Dermis lymphatic vessel endothelial cell (primary cell): ENCODE measurements around the gene THNSL1. TPM values are rescaled to one million over a fixed set of nuclear protein-coding genes. Genes with fewer than 3 reads are reported as not detected.

Experiments
- total RNA-seq: library from RNA; depleted of rRNA; stranded (reverse); fragments of >200 nt; gene quantifications from 2 replicates; pipeline ENCODE4 v1.2.1, GENCODE V29; 2014

Gene THNSL1, protein sequence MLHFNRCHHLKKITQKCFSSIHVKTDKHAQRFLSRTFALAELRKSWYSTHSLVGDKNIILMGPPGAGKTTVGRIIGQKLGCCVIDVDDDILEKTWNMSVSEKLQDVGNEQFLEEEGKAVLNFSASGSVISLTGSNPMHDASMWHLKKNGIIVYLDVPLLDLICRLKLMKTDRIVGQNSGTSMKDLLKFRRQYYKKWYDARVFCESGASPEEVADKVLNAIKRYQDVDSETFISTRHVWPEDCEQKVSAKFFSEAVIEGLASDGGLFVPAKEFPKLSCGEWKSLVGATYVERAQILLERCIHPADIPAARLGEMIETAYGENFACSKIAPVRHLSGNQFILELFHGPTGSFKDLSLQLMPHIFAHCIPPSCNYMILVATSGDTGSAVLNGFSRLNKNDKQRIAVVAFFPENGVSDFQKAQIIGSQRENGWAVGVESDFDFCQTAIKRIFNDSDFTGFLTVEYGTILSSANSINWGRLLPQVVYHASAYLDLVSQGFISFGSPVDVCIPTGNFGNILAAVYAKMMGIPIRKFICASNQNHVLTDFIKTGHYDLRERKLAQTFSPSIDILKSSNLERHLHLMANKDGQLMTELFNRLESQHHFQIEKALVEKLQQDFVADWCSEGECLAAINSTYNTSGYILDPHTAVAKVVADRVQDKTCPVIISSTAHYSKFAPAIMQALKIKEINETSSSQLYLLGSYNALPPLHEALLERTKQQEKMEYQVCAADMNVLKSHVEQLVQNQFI
- total RNA-seq: 2.2 and 5.4 TPM in 2 replicates

GRCh38 chr10:25016376-25017153 lies at the start of gene THNSL1:
THNSL1 (plus strand) TSS chr10:25016612; CDS start chr10:25023224, 6,612 bp downstream.

GRCh38 chr10:25015828-25016375 lies 510 bp upstream of the THNSL1 start, which contains the start of gene ENKUR:
ENKUR (minus strand) TSS chr10:25016158; CDS start chr10:25015936, 222 bp downstream.

Other genes starting within 250 kb of the THNSL1 start
- gene PRTFDC1, start 64.0 kb upstream of the THNSL1 start, total RNA-seq: 11.1 and 13.5 TPM in 2 replicates
- gene ENKUR, start 454 bp upstream of the THNSL1 start, total RNA-seq: 0.22 and 0.60 TPM in 2 replicates
- under 0.01 TPM in 2 replicates for gene GPR158, start 158.4 kb downstream of the THNSL1 start, total RNA-seq